Epithelial cell of prostate (primary cell): ENCODE results near the gene MYT1.

Experiments used
- DNase-seq: peaks from one replicate; pipeline ENCODE4 v3.0.0-alpha.2; 2011; ENCODE audit warnings: low read depth, low spot score
- H3K27ac ChIP-seq: fragments of 450-650 bp; 2 replicates; pipeline ENCODE4 v1.5.1; 2017; ENCODE audit warnings: mild to moderate bottlenecking

The MYT1 gene

GRCh38 chr20:64209148-64209547 is 44.9 kb downstream of the MYT1 start:
- H3K27ac ChIP-seq, result no peak overlapping the region
- no peak for DNase-seq

GRCh38 chr20:64210656-64211369 is 46.6 kb downstream of the MYT1 start:
- no peak for DNase-seq
- no peak overlapping the region for H3K27ac ChIP-seq

GRCh38 chr20:64211874-64212658 is 47.8 kb downstream of the MYT1 start:
- DNase-seq, result no peak
- H3K27ac ChIP-seq, result no peak overlapping the region

GRCh38 chr20:64212755-64213154 is 48.5 kb downstream of the MYT1 start:
- no peak for DNase-seq
- H3K27ac ChIP-seq, result no peak overlapping the region

- H3K27ac ChIP-seq, result no peak overlapping the region
- DNase-seq, result no peak
Measured at GRCh38 chr20:64214113-64214512, 49.9 kb downstream of the MYT1 start.

GRCh38 chr20:64214952-64215351 is 50.7 kb downstream of the MYT1 start:
- no peak overlapping the region for H3K27ac ChIP-seq
- DNase-seq, result no peak

- H3K27ac ChIP-seq, result no peak overlapping the region
- no peak for DNase-seq
Measured at GRCh38 chr20:64216036-64216435, 51.8 kb downstream of the MYT1 start.

GRCh38 chr20:64216910-64217309 is 52.7 kb downstream of the MYT1 start:
- DNase-seq, result no peak
- no peak overlapping the region for H3K27ac ChIP-seq

GRCh38 chr20:64217539-64218221 is 53.4 kb downstream of the MYT1 start:
- no peak for DNase-seq
- H3K27ac ChIP-seq, result no peak overlapping the region

GRCh38 chr20:64219202-64219601 is 55.0 kb downstream of the MYT1 start:
- H3K27ac ChIP-seq, result no peak overlapping the region
- no peak for DNase-seq

GRCh38 chr20:64219730-64220129 is 55.5 kb downstream of the MYT1 start:
- no peak for DNase-seq
- H3K27ac ChIP-seq, result no peak overlapping the region

- no peak overlapping the region for H3K27ac ChIP-seq
- DNase-seq, result no peak
Measured at GRCh38 chr20:64220420-64220819, 56.2 kb downstream of the MYT1 start.

- H3K27ac ChIP-seq, result no peak overlapping the region
- no peak for DNase-seq
Measured at GRCh38 chr20:64220891-64221527, 56.8 kb downstream of the MYT1 start.

- H3K27ac ChIP-seq, result peak overlapping the region; percentile 28
- no peak for DNase-seq
Measured at GRCh38 chr20:64222291-64222735, 58.1 kb downstream of the MYT1 start.

GRCh38 chr20:64222851-64223525 is 58.7 kb downstream of the MYT1 start:
- no peak overlapping the region for H3K27ac ChIP-seq
- no peak for DNase-seq

- no peak for DNase-seq
- no peak overlapping the region for H3K27ac ChIP-seq
Measured at GRCh38 chr20:64223526-64224067, 59.3 kb downstream of the MYT1 start.

GRCh38 chr20:64224351-64225170 is 60.3 kb downstream of the MYT1 start:
- DNase-seq, result peak; percentile 44
- H3K27ac ChIP-seq, result peak overlapping the region; percentile 26

- H3K27ac ChIP-seq, result no peak overlapping the region
Measured at GRCh38 chr20:64225171-64225595, 60.9 kb downstream of the MYT1 start.

More at GRCh38 chr20:64225171-64225595, 60.9 kb downstream of the MYT1 start:
- DNase-seq, result no peak
